IMR-90 (cell line): ENCODE measurements around the gene SFXN2. TPM values are rescaled to one million over a fixed set of nuclear protein-coding genes. Genes with fewer than 3 reads are reported as not detected.

Experiments
- ATAC-seq: fragments of 200-7000 bp; cut with Tn5 transposase; 2 replicates; pipeline ENCODE4 v1.9.1; 2020; ENCODE audit warnings: low read depth, mild to moderate bottlenecking, moderate library complexity
- BruUV-seq: library from RNA; stranded (reverse); fragments of 400-500 nt; replicated peaks from 2 replicates; lab custom pipeline; 2021; lab: Mats Ljungman, UMichigan
- CTCF ChIA-PET: fragments of 300-600 bp; formaldehyde crosslinking; extraction: SDS; loops from one replicate; lab custom pipeline; 2021; ENCODE audit warnings: antibody characterized with exemption; lab: Yijun Ruan, JAX
- POLR2A ChIA-PET: fragments of 300-600 bp; sonication (Branson Sonifier 250); formaldehyde crosslinking; loops from one replicate; lab custom pipeline; 2022; ENCODE audit warnings: antibody characterized with exemption; ENCODE audit not compliant: unreplicated experiment; lab: Charles Lee
- DNase-seq: peaks from one replicate; pipeline ENCODE4 v3.0.0; 2013
- H2AFZ ChIP-seq: replicated peaks from 2 replicates; pipeline ENCODE3; 2013; ENCODE audit warnings: low read length, mild to moderate bottlenecking; ENCODE audit not compliant: poor library complexity
- H2AK5ac ChIP-seq: 2 replicates; pipeline ENCODE4 v1.6.1; 2013; ENCODE audit warnings: low read depth, low read length, inconsistent platforms
- H2AK9ac ChIP-seq: replicated peaks from 2 replicates; pipeline ENCODE3; 2013; ENCODE audit warnings: mild to moderate bottlenecking, low read depth, low read length, moderate library complexity; ENCODE audit not compliant: poor library complexity
- H2BK120ac ChIP-seq: 2 replicates; pipeline ENCODE4 v1.6.1; 2013; ENCODE audit warnings: low read depth, low read length, inconsistent platforms
- H2BK15ac ChIP-seq: 3 replicates; pipeline ENCODE4 v1.6.1; 2013; ENCODE audit warnings: low read depth, low read length, inconsistent platforms
- H2BK20ac ChIP-seq: 2 replicates; pipeline ENCODE4 v1.6.1; 2013; ENCODE audit warnings: low read depth, mild to moderate bottlenecking, inconsistent platforms, low read length, moderate library complexity
- H2BK5ac ChIP-seq: 2 replicates; pipeline ENCODE4 v1.6.1; 2013; ENCODE audit warnings: mild to moderate bottlenecking, low read depth, low read length, inconsistent platforms; ENCODE audit not compliant: poor library complexity, severe bottlenecking
- H3K14ac ChIP-seq: replicated peaks from 2 replicates; pipeline ENCODE4 v1.6.1; 2013; ENCODE audit warnings: low read depth, low read length, inconsistent platforms
- H3K18ac ChIP-seq: 2 replicates; pipeline ENCODE4 v1.6.1; 2013; ENCODE audit warnings: low read depth, low read length, control low read depth
- H3K23ac ChIP-seq: 2 replicates; pipeline ENCODE4 v1.6.1; 2013; ENCODE audit warnings: low read depth, low read length, inconsistent platforms
- H3K27ac ChIP-seq: 2 replicates; pipeline ENCODE4 v1.5.1; 2013; ENCODE audit warnings: mild to moderate bottlenecking, control low read depth, low read length; ENCODE audit not compliant: insufficient read depth
- H3K27me3 ChIP-seq: 2 replicates; pipeline ENCODE4 v1.6.1; 2013; ENCODE audit warnings: low read length; ENCODE audit not compliant: control insufficient read depth, insufficient read depth
- H3K36me3 ChIP-seq: 2 replicates; pipeline ENCODE4 v1.6.1; 2013; ENCODE audit warnings: low read length, mixed read lengths; ENCODE audit not compliant: control insufficient read depth, insufficient read depth
- H3K4ac ChIP-seq: 2 replicates; pipeline ENCODE4 v1.6.1; 2013; ENCODE audit warnings: low read depth, low read length, inconsistent platforms
- H3K4me1 ChIP-seq: 2 replicates; pipeline ENCODE4 v1.6.1; 2013; ENCODE audit warnings: low read length, mixed read lengths; ENCODE audit not compliant: control insufficient read depth, insufficient read depth
- H3K4me2 ChIP-seq: 2 replicates; pipeline ENCODE4 v1.6.1; 2013; ENCODE audit warnings: low read depth, mild to moderate bottlenecking, control low read depth, low read length, moderate library complexity
- H3K4me3 ChIP-seq: 2 replicates; pipeline ENCODE4 v1.5.1; 2013; ENCODE audit warnings: low read depth, mild to moderate bottlenecking, control low read depth, low read length, moderate library complexity; ENCODE audit not compliant: insufficient read depth
- H3K56ac ChIP-seq: 2 replicates; pipeline ENCODE4 v1.6.1; 2013; ENCODE audit warnings: low read length, inconsistent platforms; ENCODE audit not compliant: insufficient read depth; ENCODE audit errors: extremely low read depth
- H3K79me1 ChIP-seq, 2 experiments: 2 replicates each; pipeline ENCODE4 v1.6.1; 2013; ENCODE audit warnings: low read length in 2 of 2, inconsistent platforms in 1 of 2, low read depth in 1 of 2
- H3K9ac ChIP-seq: 2 replicates; pipeline ENCODE4 v1.6.1; 2013; ENCODE audit warnings: low read depth, low read length, control low read depth
- H3K9me1 ChIP-seq: 2 replicates; pipeline ENCODE4 v1.6.1; 2013; ENCODE audit warnings: low read length, inconsistent platforms; ENCODE audit not compliant: insufficient read depth
- H3K9me3 ChIP-seq: 2 replicates; pipeline ENCODE4 v1.6.1; 2013; ENCODE audit warnings: low read length; ENCODE audit not compliant: control insufficient read depth, insufficient read depth
- H4K20me1 ChIP-seq: 2 replicates; pipeline ENCODE4 v1.6.1; 2013; ENCODE audit warnings: low read length, inconsistent platforms; ENCODE audit not compliant: insufficient read depth
- H4K5ac ChIP-seq: 2 replicates; pipeline ENCODE4 v1.6.1; 2013; ENCODE audit warnings: mild to moderate bottlenecking, low read depth, low read length, control low read depth
- H4K8ac ChIP-seq, 2 experiments: 2 replicates each; pipeline ENCODE4 v1.6.1; 2013; ENCODE audit warnings: low read depth in 2 of 2, low read length in 2 of 2, control low read depth in 1 of 2, inconsistent platforms in 1 of 2
- H4K91ac ChIP-seq: 2 replicates; pipeline ENCODE4 v1.6.1; 2013; ENCODE audit warnings: low read depth, low read length, inconsistent platforms; ENCODE audit not compliant: insufficient read depth
- BHLHE40 ChIP-seq: fragments of 150-350 bp; IDR thresholded peaks from 2 replicates; pipeline ENCODE4 v1.6.1; 2016; ENCODE audit warnings: mild to moderate bottlenecking, low read depth, low read length
- CEBPB ChIP-seq: IDR thresholded peaks from 2 replicates; pipeline ENCODE4 v1.6.1; 2012; ENCODE audit warnings: low read depth, low read length, improper control_type of control experiment
- CHD1 ChIP-seq: IDR thresholded peaks from 2 replicates; pipeline ENCODE4 v1.6.1; 2012; ENCODE audit warnings: low read depth, low read length, improper control_type of control experiment
- FOS ChIP-seq: fragments of 150-350 bp; IDR thresholded peaks from 2 replicates; pipeline ENCODE4 v1.6.1; 2016; ENCODE audit warnings: low read depth, low read length
- MAFK ChIP-seq: IDR thresholded peaks from 2 replicates; pipeline ENCODE4 v1.6.1; 2012; ENCODE audit warnings: low read depth, low read length, improper control_type of control experiment
- MAZ ChIP-seq: IDR thresholded peaks from 2 replicates; pipeline ENCODE4 v1.6.1; 2012; ENCODE audit warnings: low read depth, mild to moderate bottlenecking, low read length, improper control_type of control experiment, moderate library complexity, borderline replicate concordance
- MXI1 ChIP-seq: IDR thresholded peaks from 2 replicates; pipeline ENCODE4 v1.6.1; 2012; ENCODE audit warnings: low read depth, mild to moderate bottlenecking, low read length, moderate library complexity, borderline replicate concordance
- NFE2L2 ChIP-seq: fragments of 150-350 bp; IDR thresholded peaks from 2 replicates; pipeline ENCODE4 v1.6.1; 2016; ENCODE audit warnings: low read depth, mild to moderate bottlenecking, low read length
- POLR2A ChIP-seq: IDR thresholded peaks from 2 replicates; pipeline ENCODE4 v1.6.1; 2012; ENCODE audit warnings: mild to moderate bottlenecking, low read depth, low read length
- RAD21 ChIP-seq: IDR thresholded peaks from 2 replicates; pipeline ENCODE4 v1.6.1; 2012; ENCODE audit warnings: low read length, improper control_type of control experiment
- RCOR1 ChIP-seq: IDR thresholded peaks from 2 replicates; pipeline ENCODE4 v1.6.1; 2012; ENCODE audit warnings: mild to moderate bottlenecking, low read length, improper control_type of control experiment; ENCODE audit not compliant: insufficient replicate concordance
- RFX5 ChIP-seq: IDR thresholded peaks from 2 replicates; pipeline ENCODE4 v1.8.0; 2012; ENCODE audit warnings: low read depth, mild to moderate bottlenecking, low read length, moderate library complexity
- SMC3 ChIP-seq: fragments of 150-350 bp; IDR thresholded peaks from 2 replicates; pipeline ENCODE4 v1.6.1; 2016; ENCODE audit warnings: low read depth, mild to moderate bottlenecking, antibody characterized with exemption, low read length, moderate library complexity
- WGBS, 2 experiments: methylation state at CpG; one replicate each; pipeline versions ENCODE4 v1.1.5 to v1.1.7; 2013; ENCODE audit warnings: missing lambda C conversion rate in 2 of 2; ENCODE audit not compliant: insufficient read length in 1 of 2; ENCODE audit errors: extremely low coverage in 2 of 2; 5-methylcytosine and 5-hydroxymethylcytosine counted together
- dilution Hi-C: fragments of 300-500 bp; cut with HindIII; formaldehyde crosslinking; loops from one replicate; pipeline ENCODE4 v1.14.3; 2018; ENCODE audit warnings: low sequenced_read_pairs; ENCODE audit not compliant: unreplicated experiment
- in situ Hi-C: fragments of 300-500 bp; cut with MboI; formaldehyde crosslinking; loops from 3 replicates; pipeline ENCODE4 v1.14.3; 2019; ENCODE audit warnings: low sequenced_read_pairs, inconsistent platforms, mixed read lengths
- intact Hi-C: fragments of 100-400 bp; cut with micrococcal nuclease; formaldehyde crosslinking; loops from 2 replicates; pipeline ENCODE4 v1.10.0; 2022
- polyA plus RNA-seq, 3 experiments: library from polyadenylated mRNA; depleted of rRNA; stranded (reverse); fragments of >200 nt; gene quantifications; 2 replicates each; pipeline ENCODE4 v1.2.3, GENCODE V29; 2012; ENCODE audit warnings: low replicate concordance in 1 of 3
- total RNA-seq: library from RNA; depleted of rRNA; stranded (reverse); fragments of >200 nt; gene quantifications from 2 replicates; pipeline ENCODE4 v1.2.3, GENCODE V29; 2012
- TF ChIP-seq, protein P1 (sequence below): conservative IDR thresholded peaks from 2 replicates; pipeline ENCODE4 v1.5.1; 2012; ENCODE audit warnings: mild to moderate bottlenecking, low read depth, low read length, improper control_type of control experiment
- TF ChIP-seq, protein P2 (sequence below): fragments of 150-350 bp; IDR thresholded peaks from 2 replicates; pipeline ENCODE4 v1.6.1; 2016; ENCODE audit warnings: low read depth, mild to moderate bottlenecking, low read length, moderate library complexity, borderline replicate concordance
- TF ChIP-seq, protein P3 (sequence below): fragments of 150-350 bp; IDR thresholded peaks from 2 replicates; pipeline ENCODE4 v1.6.1; 2017; ENCODE audit warnings: mild to moderate bottlenecking, antibody characterized with exemption, low read length, low read depth

The SFXN2 gene
- total and polyA plus RNA-seq, 2 of the 4 experiments (the other 2 are of a cell fraction), result 6.9 to 11.7 TPM

DNA sequence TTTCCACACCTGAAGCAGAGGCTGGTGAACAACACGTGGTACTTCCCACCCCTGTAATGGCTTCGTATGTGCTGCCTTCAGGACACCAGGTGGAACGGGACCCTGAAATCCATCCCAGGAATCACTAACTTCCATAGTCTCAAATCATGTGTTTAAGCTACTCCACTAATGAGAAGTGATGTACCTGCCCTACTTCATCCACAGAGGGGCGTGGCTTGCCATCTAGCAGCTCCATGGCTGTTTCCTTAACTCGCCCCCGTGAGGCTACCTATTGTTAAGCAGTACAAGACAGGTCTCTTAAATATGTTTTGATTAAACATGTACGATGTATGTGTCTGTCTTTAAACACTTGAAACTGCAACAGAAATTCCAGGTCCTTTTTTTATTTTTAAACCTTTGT, 32.0 kb upstream of the SFXN2 start:
- dilution Hi-C loops (no loop called here), intact Hi-C loops (no loop called here), in situ Hi-C loops (no loop called here)
- ChIA-PET CTCF (no interaction called here), POLR2A (no interaction called here)
- H4K91ac ChIP-seq, result no peak overlapping the region
- WGBS, 2 experiments, result 79% methylated on average over 3 of the region's 7 CpGs; no CpG with 5 or more reads in 1 of the 2 experiments
- H3K4me1 ChIP-seq, result peaks cover 18% of the 10 kb centered on the region
- no peak overlapping the region for H4K8ac ChIP-seq
- H3K18ac ChIP-seq, result no peak overlapping the region
- no peak overlapping the region for H3K23ac ChIP-seq
- no peak overlapping the region for H3K9ac ChIP-seq
- no peak overlapping the region for H2BK5ac ChIP-seq
- no TSS peak for BruUV-seq
- H2BK20ac ChIP-seq, result no peak overlapping the region
- no peak overlapping the region for H3K4me3 ChIP-seq
- no peak overlapping the region for H4K5ac ChIP-seq
- no peak for TF ChIP-seq SMC3
- TF ChIP-seq, protein P1, sequence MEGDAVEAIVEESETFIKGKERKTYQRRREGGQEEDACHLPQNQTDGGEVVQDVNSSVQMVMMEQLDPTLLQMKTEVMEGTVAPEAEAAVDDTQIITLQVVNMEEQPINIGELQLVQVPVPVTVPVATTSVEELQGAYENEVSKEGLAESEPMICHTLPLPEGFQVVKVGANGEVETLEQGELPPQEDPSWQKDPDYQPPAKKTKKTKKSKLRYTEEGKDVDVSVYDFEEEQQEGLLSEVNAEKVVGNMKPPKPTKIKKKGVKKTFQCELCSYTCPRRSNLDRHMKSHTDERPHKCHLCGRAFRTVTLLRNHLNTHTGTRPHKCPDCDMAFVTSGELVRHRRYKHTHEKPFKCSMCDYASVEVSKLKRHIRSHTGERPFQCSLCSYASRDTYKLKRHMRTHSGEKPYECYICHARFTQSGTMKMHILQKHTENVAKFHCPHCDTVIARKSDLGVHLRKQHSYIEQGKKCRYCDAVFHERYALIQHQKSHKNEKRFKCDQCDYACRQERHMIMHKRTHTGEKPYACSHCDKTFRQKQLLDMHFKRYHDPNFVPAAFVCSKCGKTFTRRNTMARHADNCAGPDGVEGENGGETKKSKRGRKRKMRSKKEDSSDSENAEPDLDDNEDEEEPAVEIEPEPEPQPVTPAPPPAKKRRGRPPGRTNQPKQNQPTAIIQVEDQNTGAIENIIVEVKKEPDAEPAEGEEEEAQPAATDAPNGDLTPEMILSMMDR, result no peak
- TF ChIP-seq MXI1, result no peak
- TF ChIP-seq BHLHE40, result no peak
- TF ChIP-seq RAD21, result no peak
- no peak for TF ChIP-seq POLR2A
- TF ChIP-seq RCOR1, result no peak
- no peak for TF ChIP-seq CHD1
- no peak for TF ChIP-seq MAFK
- TF ChIP-seq, protein P2, sequence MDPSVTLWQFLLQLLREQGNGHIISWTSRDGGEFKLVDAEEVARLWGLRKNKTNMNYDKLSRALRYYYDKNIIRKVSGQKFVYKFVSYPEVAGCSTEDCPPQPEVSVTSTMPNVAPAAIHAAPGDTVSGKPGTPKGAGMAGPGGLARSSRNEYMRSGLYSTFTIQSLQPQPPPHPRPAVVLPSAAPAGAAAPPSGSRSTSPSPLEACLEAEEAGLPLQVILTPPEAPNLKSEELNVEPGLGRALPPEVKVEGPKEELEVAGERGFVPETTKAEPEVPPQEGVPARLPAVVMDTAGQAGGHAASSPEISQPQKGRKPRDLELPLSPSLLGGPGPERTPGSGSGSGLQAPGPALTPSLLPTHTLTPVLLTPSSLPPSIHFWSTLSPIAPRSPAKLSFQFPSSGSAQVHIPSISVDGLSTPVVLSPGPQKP, result no peak
- TF ChIP-seq NFE2L2, result no peak
- TF ChIP-seq RFX5, result no peak
- TF ChIP-seq, protein P3, sequence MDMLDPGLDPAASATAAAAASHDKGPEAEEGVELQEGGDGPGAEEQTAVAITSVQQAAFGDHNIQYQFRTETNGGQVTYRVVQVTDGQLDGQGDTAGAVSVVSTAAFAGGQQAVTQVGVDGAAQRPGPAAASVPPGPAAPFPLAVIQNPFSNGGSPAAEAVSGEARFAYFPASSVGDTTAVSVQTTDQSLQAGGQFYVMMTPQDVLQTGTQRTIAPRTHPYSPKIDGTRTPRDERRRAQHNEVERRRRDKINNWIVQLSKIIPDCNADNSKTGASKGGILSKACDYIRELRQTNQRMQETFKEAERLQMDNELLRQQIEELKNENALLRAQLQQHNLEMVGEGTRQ, result no peak
- TF ChIP-seq CEBPB, result no peak
- TF ChIP-seq FOS, result no peak
- TF ChIP-seq MAZ, result no peak
- H2AK9ac ChIP-seq, result no peak overlapping the region
- H4K20me1 ChIP-seq, result no peaks in the 10 kb centered on the region
- H3K14ac ChIP-seq, result no peak overlapping the region
- no peak for ATAC-seq
- no peak overlapping the region for H2BK15ac ChIP-seq
- no peaks in the 10 kb centered on the region for H3K27me3 ChIP-seq
- no peak overlapping the region for H2AK5ac ChIP-seq
- H2AFZ ChIP-seq, result no peak overlapping the region
- peaks cover 8 to 26% of the 10 kb centered on the region in 2 experiments; a peak in 3 of 4 replicates for H3K79me1 ChIP-seq
- H3K4ac ChIP-seq, result no peak overlapping the region
- H3K56ac ChIP-seq, result no peak overlapping the region
- H3K4me2 ChIP-seq, result no peak overlapping the region
- DNase-seq, result no peak
- no peaks in the 10 kb centered on the region for H3K9me3 ChIP-seq
- H3K36me3 ChIP-seq, result peaks cover 16% of the 10 kb centered on the region
- H2BK120ac ChIP-seq, result no peak overlapping the region
- H3K27ac ChIP-seq, result no peak overlapping the region
- peaks cover 19% of the 10 kb centered on the region for H3K9me1 ChIP-seq
